Activated T-helper 1 cell treated with Interleukin-2 at 50 U/mL for 16 hours (primary cell): ENCODE measurements around the gene LIPN.

Experiments
- DNase-seq: peaks from one replicate; pipeline ENCODE4 v3.0.0-alpha.2; 2020; ENCODE audit warnings: low read depth

The LIPN gene

GRCh38 chr10:88827671-88828070 lies 67.9 kb downstream of the LIPN start:
- DNase-seq: no peak

- no peak for DNase-seq
These were observed 68.5 kb downstream of the LIPN start for GRCh38 chr10:88828310-88828709.
